Cardiac muscle cell (in vitro differentiated cells and primary cell): ENCODE results near the gene SNAPC3. TPM values are rescaled to one million over a fixed set of nuclear protein-coding genes. Genes with fewer than 3 reads are reported as not detected.
A peak's percentile ranks its signal among the peaks of the same experiment; 100 is the strongest.

ENCODE experiments used
- DNase-seq, 2 donors: peaks; one replicate each; pipeline versions ENCODE4 v3.0.0 to v3.0.0-alpha.2; 2010 to 2017; ENCODE audit warnings: low read depth in 1 of 2, low spot score in 1 of 2
- H3K27ac ChIP-seq: fragments of 200-600 bp; sonication (generic); 2 replicates; pipeline ENCODE4 v1.5.1; 2016
- H3K27me3 ChIP-seq: fragments of 200-600 bp; sonication (generic); 2 replicates; pipeline ENCODE4 v1.6.0; 2016; ENCODE audit warnings: control low read depth
- H3K36me3 ChIP-seq: fragments of 200-600 bp; sonication (generic); 2 replicates; pipeline ENCODE4 v1.5.1; 2016; ENCODE audit warnings: control low read depth
- H3K4me1 ChIP-seq: fragments of 200-600 bp; sonication (generic); 2 replicates; pipeline ENCODE4 v1.8.1; 2017; ENCODE audit warnings: low read depth, mild to moderate bottlenecking, mixed run types
- H3K4me3 ChIP-seq: fragments of 200-600 bp; sonication (generic); 2 replicates; pipeline ENCODE4 v1.5.1; 2016; ENCODE audit warnings: mild to moderate bottlenecking
- H3K9me3 ChIP-seq: fragments of 200-600 bp; sonication (generic); 2 replicates; pipeline ENCODE4 v1.5.1; 2017; ENCODE audit warnings: low read depth, mild to moderate bottlenecking, control low read depth
- CTCF ChIP-seq: IDR thresholded peaks from 2 replicates; pipeline ENCODE4 v1.5.1; 2012; ENCODE audit warnings: low read depth, mild to moderate bottlenecking, low read length
- polyA plus RNA-seq: library from polyadenylated mRNA; unstranded; fragments of >200 nt; fragmentation: Nextera tagmentation; extraction: Ambion mirVana; gene quantifications from 2 replicates; pipeline ENCODE4 v1.2.1, GENCODE V29; 2016
- total RNA-seq: library from RNA; depleted of rRNA; stranded (reverse); fragments of >200 nt; gene quantifications from 2 replicates; pipeline ENCODE4 v1.2.3, GENCODE V29; 2016

The SNAPC3 gene
- total and polyA plus RNA-seq, 2 experiments from 2014 or later: 46.2 to 147 TPM

DNA sequence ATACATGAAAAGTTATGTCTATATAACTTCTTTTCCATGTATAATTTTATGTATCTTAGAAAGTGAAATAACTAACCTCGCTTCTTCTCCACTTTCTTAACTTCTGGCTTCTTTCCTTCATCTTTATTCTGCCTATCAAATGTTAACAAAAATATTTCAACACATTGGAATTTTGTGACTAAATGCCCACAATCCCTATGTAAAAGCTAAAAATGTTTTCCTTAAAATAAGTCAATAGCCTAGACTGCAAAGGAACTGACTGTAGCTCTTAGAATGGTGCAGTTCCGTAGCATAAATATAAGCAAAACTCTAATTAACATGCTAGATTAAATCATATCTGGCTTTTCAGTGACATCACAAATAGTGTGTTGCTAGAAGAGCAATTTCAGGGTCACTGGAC is 47.2 kb downstream of the SNAPC3 start:
- Histone ChIP-seq H3K9me3 (no peaks in the 10 kb centered on the region), H3K27ac (no peak overlapping the region), H3K27me3 (no peaks in the 10 kb centered on the region), H3K36me3 (peaks cover 59% of the 10 kb centered on the region), H3K4me3 (no peak overlapping the region), H3K4me1 (no peaks in the 10 kb centered on the region)
- DNase-seq: no peak
- no peak for TF ChIP-seq CTCF

- no peak for DNase-seq
- H3K27ac ChIP-seq: peak overlapping the region; percentile 36
- peaks cover 41% of the 10 kb centered on the region for H3K36me3 ChIP-seq
- no peaks in the 10 kb centered on the region for H3K27me3 ChIP-seq
- TF ChIP-seq CTCF: no peak
- H3K4me3 ChIP-seq: no peak overlapping the region
- no peaks in the 10 kb centered on the region for H3K9me3 ChIP-seq
- H3K4me1 ChIP-seq: no peaks in the 10 kb centered on the region
Measured at GRCh38 chr9:15475923-15476536, 53.4 kb downstream of the SNAPC3 start.

GRCh38 chr9:15480028-15480427 is 57.4 kb downstream of the SNAPC3 start:
- Histone ChIP-seq H3K9me3 (no peaks in the 10 kb centered on the region), H3K27me3 (no peaks in the 10 kb centered on the region), H3K4me1 (no peaks in the 10 kb centered on the region), H3K27ac (no peak overlapping the region), H3K36me3 (peaks cover 25% of the 10 kb centered on the region), H3K4me3 (no peak overlapping the region)
- no peak for TF ChIP-seq CTCF
- no peak for DNase-seq

- no peak for DNase-seq
- Histone ChIP-seq H3K27me3 (no peaks in the 10 kb centered on the region), H3K9me3 (no peaks in the 10 kb centered on the region), H3K4me3 (no peak overlapping the region), H3K36me3 (peaks cover 19% of the 10 kb centered on the region), H3K27ac (no peak overlapping the region), H3K4me1 (no peaks in the 10 kb centered on the region)
- TF ChIP-seq CTCF: no peak
Measured at GRCh38 chr9:15482146-15482545, 59.5 kb downstream of the SNAPC3 start.

GRCh38 chr9:15484802-15485201 is 62.1 kb downstream of the SNAPC3 start:
- Histone ChIP-seq H3K36me3 (peaks cover 17% of the 10 kb centered on the region), H3K27ac (no peak overlapping the region)
- no peak for DNase-seq

More at GRCh38 chr9:15484802-15485201, 62.1 kb downstream of the SNAPC3 start:
- TF ChIP-seq CTCF: no peak
- Histone ChIP-seq H3K27me3 (no peaks in the 10 kb centered on the region), H3K4me3 (no peak overlapping the region), H3K9me3 (no peaks in the 10 kb centered on the region), H3K4me1 (no peaks in the 10 kb centered on the region)
